Neural progenitor cell (in vitro differentiated cells): ENCODE measurements around the gene TRIM10. TPM values are rescaled to one million over a fixed set of nuclear protein-coding genes. Genes with fewer than 3 reads are reported as not detected.

Experiments
- DNase-seq: peaks from one replicate; pipeline ENCODE4 v3.0.0-alpha.2; 2016; ENCODE audit warnings: low spot score
- H2AFZ ChIP-seq: fragments of 200-600 bp; sonication (generic); replicated peaks from 2 replicates; pipeline ENCODE4 v1.6.1; 2016; ENCODE audit warnings: antibody characterized with exemption
- H3F3A ChIP-seq: fragments of 200-600 bp; sonication (generic); 2 replicates; pipeline ENCODE4 v1.6.1; 2016; ENCODE audit warnings: antibody characterized with exemption, low read depth
- H3K27ac ChIP-seq: fragments of 200-600 bp; sonication (generic); 2 replicates; pipeline ENCODE4 v1.5.1; 2016; ENCODE audit warnings: mild to moderate bottlenecking
- H3K27me3 ChIP-seq: fragments of 200-600 bp; sonication (generic); 2 replicates; pipeline ENCODE4 v1.6.1; 2016; ENCODE audit warnings: mild to moderate bottlenecking, moderate library complexity
- H3K36me3 ChIP-seq: fragments of 200-600 bp; sonication (generic); 2 replicates; pipeline ENCODE4 v1.5.1; 2016
- H3K4me1 ChIP-seq: fragments of 200-600 bp; sonication (generic); 2 replicates; pipeline ENCODE4 v1.6.1; 2016; ENCODE audit warnings: mixed run types
- H3K4me2 ChIP-seq: fragments of 200-600 bp; sonication (generic); 2 replicates; pipeline ENCODE4 v1.6.1; 2016
- H3K4me3 ChIP-seq: fragments of 200-600 bp; sonication (generic); 2 replicates; pipeline ENCODE4 v1.5.1; 2016
- H3K79me2 ChIP-seq: fragments of 200-600 bp; sonication (generic); 2 replicates; pipeline ENCODE4 v1.6.1; 2016; ENCODE audit warnings: low read depth
- H3K9ac ChIP-seq: fragments of 200-600 bp; sonication (generic); 2 replicates; pipeline ENCODE4 v1.6.1; 2016
- H3K9me3 ChIP-seq: fragments of 200-600 bp; sonication (generic); 2 replicates; pipeline ENCODE4 v1.5.1; 2016; ENCODE audit warnings: low read depth
- H4K20me1 ChIP-seq: fragments of 200-600 bp; sonication (generic); 2 replicates; pipeline ENCODE4 v1.6.1; 2016; ENCODE audit warnings: low read depth
- H3K27ac Mint-ChIP-seq: 3 replicates; pipeline ENCODE4 v1.8.0; 2021; ENCODE audit warnings: mixed read lengths
- H3K27me3 Mint-ChIP-seq: 2 replicates; pipeline ENCODE4 v1.8.0; 2022; ENCODE audit warnings: low read depth, mild to moderate bottlenecking, inconsistent platforms, moderate library complexity, mixed read lengths; ENCODE audit not compliant: insufficient read depth
- H3K36me3 Mint-ChIP-seq: 3 replicates; pipeline ENCODE4 v1.8.0; 2021; ENCODE audit warnings: mixed read lengths
- H3K4me1 Mint-ChIP-seq: 3 replicates; pipeline ENCODE4 v1.8.0; 2021; ENCODE audit warnings: mixed read lengths
- H3K4me3 Mint-ChIP-seq: 3 replicates; pipeline ENCODE4 v1.8.0; 2021; ENCODE audit warnings: mild to moderate bottlenecking, moderate library complexity, mixed read lengths
- H3K9me3 Mint-ChIP-seq: 3 replicates; pipeline ENCODE4 v1.8.0; 2020; ENCODE audit warnings: mixed read lengths
- CTCF ChIP-seq: fragments of 200-600 bp; sonication (generic); IDR thresholded peaks from 2 replicates; pipeline ENCODE4 v1.5.1; 2017; ENCODE audit warnings: antibody characterized with exemption, mild to moderate bottlenecking
- EZH2 ChIP-seq: fragments of 200-600 bp; sonication (generic); IDR thresholded peaks from 2 replicates; pipeline ENCODE4 v1.6.1; 2017; ENCODE audit warnings: antibody characterized with exemption, mild to moderate bottlenecking, moderate library complexity
- EZH2phosphoT487 ChIP-seq: fragments of 200-600 bp; sonication (generic); IDR thresholded peaks from 2 replicates; pipeline ENCODE4 v1.6.1; 2017; ENCODE audit warnings: antibody characterized with exemption
- total RNA-seq: library from RNA; depleted of rRNA; stranded (reverse); fragments of >200 nt; gene quantifications from 2 replicates; pipeline ENCODE4 v1.2.3, GENCODE V29; 2015; ENCODE audit warnings: low replicate concordance

Gene TRIM10
- total RNA-seq, 1 donor from 2014 or later = not detected

- H3K9me3 ChIP-seq = no peaks in the 10 kb centered on the region
- H4K20me1 ChIP-seq = peaks cover 2% of the 10 kb centered on the region
- H3K4me3 ChIP-seq = no peak overlapping the region
- TF ChIP-seq EZH2 (no peak), CTCF (no peak), EZH2phosphoT487 (no peak)
- H2AFZ ChIP-seq = no peak overlapping the region
- no peaks in the 10 kb centered on the region for H3K27me3 ChIP-seq
- Mint-ChIP-seq H3K9me3 (no peaks in the 10 kb centered on the region), H3K36me3 (peaks cover 31% of the 10 kb centered on the region), H3K27ac (no peak overlapping the region), H3K4me3 (no peak overlapping the region), H3K27me3 (no peaks in the 10 kb centered on the region), H3K4me1 (peaks cover 4% of the 10 kb centered on the region)
- H3K9ac ChIP-seq = no peak overlapping the region
- H3K27ac ChIP-seq = no peak overlapping the region
- H3K36me3 ChIP-seq = no peaks in the 10 kb centered on the region
- H3K79me2 ChIP-seq = no peaks in the 10 kb centered on the region
- DNase-seq = no peak
- no peak overlapping the region for H3K4me2 ChIP-seq
- no peaks in the 10 kb centered on the region for H3F3A ChIP-seq
- H3K4me1 ChIP-seq = peaks cover 7% of the 10 kb centered on the region
Observed at GRCh38 chr6:30198166-30199084, 37.4 kb upstream of the TRIM10 start.

- no peak overlapping the region for H3K4me3 Mint-ChIP-seq
- Histone ChIP-seq H3K4me3 (no peak overlapping the region), H3K4me2 (no peak overlapping the region), H3K4me1 (peaks cover 7% of the 10 kb centered on the region), H3K36me3 (no peaks in the 10 kb centered on the region), H4K20me1 (peaks cover 2% of the 10 kb centered on the region), H3K79me2 (no peaks in the 10 kb centered on the region), H3K9me3 (no peaks in the 10 kb centered on the region), H3K27me3 (no peaks in the 10 kb centered on the region), H3F3A (no peaks in the 10 kb centered on the region), H3K9ac (no peak overlapping the region), H3K27ac (no peak overlapping the region), H2AFZ (no peak overlapping the region)
- no peak overlapping the region for H3K27ac Mint-ChIP-seq
- H3K27me3 Mint-ChIP-seq = peaks cover 1% of the 10 kb centered on the region
- TF ChIP-seq CTCF = no peak
- TF ChIP-seq EZH2 = no peak
- no peak for TF ChIP-seq EZH2phosphoT487
- DNase-seq = no peak
- peaks cover 34% of the 10 kb centered on the region for H3K36me3 Mint-ChIP-seq
- H3K9me3 Mint-ChIP-seq = no peaks in the 10 kb centered on the region
- peaks cover 4% of the 10 kb centered on the region for H3K4me1 Mint-ChIP-seq
Observed at GRCh38 chr6:30196376-30196775, 35.4 kb upstream of the TRIM10 start.

GRCh38 chr6:30195951-30196350 is 34.9 kb upstream of the TRIM10 start:
- no peak overlapping the region for H3K4me3 Mint-ChIP-seq
- H3K9me3 ChIP-seq = no peaks in the 10 kb centered on the region
- no peaks in the 10 kb centered on the region for H3K36me3 ChIP-seq
- H4K20me1 ChIP-seq = peaks cover 2% of the 10 kb centered on the region
- H3F3A ChIP-seq = no peaks in the 10 kb centered on the region
- no peak overlapping the region for H2AFZ ChIP-seq
- no peak for DNase-seq
- H3K79me2 ChIP-seq = no peaks in the 10 kb centered on the region
- peaks cover 4% of the 10 kb centered on the region for H3K4me1 Mint-ChIP-seq
- H3K27ac ChIP-seq = no peak overlapping the region
- H3K27me3 ChIP-seq = no peaks in the 10 kb centered on the region
- no peak for TF ChIP-seq CTCF
- no peak for TF ChIP-seq EZH2
- no peak for TF ChIP-seq EZH2phosphoT487
- peaks cover 3% of the 10 kb centered on the region for H3K27me3 Mint-ChIP-seq
- no peaks in the 10 kb centered on the region for H3K9me3 Mint-ChIP-seq
- no peak overlapping the region for H3K9ac ChIP-seq
- H3K4me1 ChIP-seq = peaks cover 7% of the 10 kb centered on the region
- no peak overlapping the region for H3K27ac Mint-ChIP-seq
- H3K4me3 ChIP-seq = no peak overlapping the region
- no peak overlapping the region for H3K4me2 ChIP-seq
- H3K36me3 Mint-ChIP-seq = peaks cover 35% of the 10 kb centered on the region
